Endothelial cell of umbilical vein (primary cell): ENCODE results near the gene RBM39. TPM values are rescaled to one million over a fixed set of nuclear protein-coding genes. Genes with fewer than 3 reads are reported as not detected.

ENCODE experiments used
- BruUV-seq: library from RNA; stranded (reverse); fragments of 400-500 nt; replicated peaks from 2 replicates; lab custom pipeline; 2021; lab: Mats Ljungman, UMichigan
- CTCF ChIA-PET: fragments of 300-600, 350-600 bp; sonication (Branson Sonifier 250); formaldehyde crosslinking; loops from one replicate; lab custom pipeline; 2021; ENCODE audit warnings: antibody characterized with exemption, inconsistent platforms; lab: Charles Lee
- POLR2A ChIA-PET: fragments of 300-600, 350-600 bp; sonication (Branson Sonifier 250); formaldehyde crosslinking; loops from one replicate; lab custom pipeline; 2021; ENCODE audit warnings: antibody characterized with exemption, inconsistent platforms; lab: Charles Lee
- DNase-seq: peaks from one replicate; pipeline ENCODE4 v3.0.0-alpha.2; 2011; ENCODE audit warnings: low read depth, low spot score
- FAIRE-seq: peaks from 2 replicates; lab custom pipeline; 2011; peaks lifted over from hg19 to GRCh38; lab: Jason Lieb, UNC
- H2AFZ ChIP-seq: 2 replicates; pipeline ENCODE4 v1.6.0; 2012; ENCODE audit warnings: low read depth, low read length, control low read depth, inconsistent platforms
- H3K27ac ChIP-seq: 2 replicates; pipeline ENCODE4 v1.5.1; 2011; ENCODE audit warnings: low read depth, mild to moderate bottlenecking, control low read depth, low read length, moderate library complexity; ENCODE audit not compliant: insufficient read depth
- H3K27me3 ChIP-seq, 2 experiments: 2 replicates each; pipeline versions ENCODE4 v1.6.0 to v1.6.1; 2011; ENCODE audit warnings: low read length in 2 of 2, mixed read lengths in 1 of 2; ENCODE audit not compliant: control insufficient read depth in 2 of 2, insufficient read depth in 2 of 2
- H3K36me3 ChIP-seq, 2 experiments: 2 replicates in 1 of 2; 3 replicates in 1 of 2; pipeline ENCODE4 v1.5.1; 2011; ENCODE audit warnings: low read length in 2 of 2, mild to moderate bottlenecking in 1 of 2, moderate library complexity in 1 of 2; ENCODE audit not compliant: control insufficient read depth in 2 of 2, insufficient read depth in 2 of 2; ENCODE audit errors: extremely low read depth in 1 of 2
- H3K4me1 ChIP-seq: 3 replicates; pipeline ENCODE4 v1.5.1; 2011; ENCODE audit warnings: mild to moderate bottlenecking, low read length; ENCODE audit not compliant: control insufficient read depth, insufficient read depth; ENCODE audit errors: extremely low read depth
- H3K4me2 ChIP-seq: 2 replicates; pipeline ENCODE4 v1.6.1; 2011; ENCODE audit warnings: low read length, control low read depth, mixed read lengths; ENCODE audit not compliant: insufficient read depth
- H3K4me3 ChIP-seq, 3 experiments: fragments of 200-600 bp in 1 of 3; sonication (generic), shearing (Covaris generic) in 1 of 3; replicated peaks in 1 of 3; 2 replicates each; pipeline ENCODE4 v1.5.1; 2011 to 2016; ENCODE audit warnings: control low read depth in 3 of 3, low read length in 3 of 3, mild to moderate bottlenecking in 2 of 3, inconsistent platforms in 1 of 3, low read depth in 1 of 3, moderate library complexity in 1 of 3; ENCODE audit not compliant: insufficient read depth in 1 of 3
- H3K79me2 ChIP-seq: 2 replicates; pipeline ENCODE4 v1.6.0; 2012; ENCODE audit warnings: low read length, inconsistent platforms; ENCODE audit not compliant: control insufficient read depth, insufficient read depth
- H3K9ac ChIP-seq: replicated peaks from 2 replicates; pipeline ENCODE3; 2011; ENCODE audit warnings: low read length, control low read depth; ENCODE audit not compliant: insufficient read depth; ENCODE audit errors: extremely low read depth
- H3K9me1 ChIP-seq: replicated peaks from 3 replicates; pipeline ENCODE4 v1.6.0; 2011; ENCODE audit warnings: mild to moderate bottlenecking, low read length; ENCODE audit not compliant: control insufficient read depth, insufficient read depth; ENCODE audit errors: extremely low read depth
- H3K9me3 ChIP-seq: replicated peaks from 2 replicates; pipeline ENCODE4 v1.5.1; 2012; ENCODE audit warnings: low read length, inconsistent platforms; ENCODE audit not compliant: control insufficient read depth, insufficient read depth
- H4K20me1 ChIP-seq: replicated peaks from 2 replicates; pipeline ENCODE3; 2011; ENCODE audit warnings: mild to moderate bottlenecking, low read length; ENCODE audit not compliant: control insufficient read depth, insufficient read depth; ENCODE audit errors: extremely low read depth
- CTCF ChIP-seq, 2 donors: IDR thresholded peaks; 1 replicate in 1 of 2; 2 replicates in 1 of 2; pipeline ENCODE4 v1.5.1; 2011; ENCODE audit warnings: low read length in 2 of 2, mild to moderate bottlenecking in 2 of 2, moderate library complexity in 2 of 2, control low read depth in 1 of 2, inconsistent platforms in 1 of 2, low read depth in 1 of 2; ENCODE audit not compliant: insufficient read depth in 1 of 2; ENCODE audit errors: extremely low read depth in 1 of 2
- EZH2 ChIP-seq: IDR thresholded peaks from 2 replicates; pipeline ENCODE4 v1.6.1; 2012; ENCODE audit warnings: borderline replicate concordance, low read depth, mild to moderate bottlenecking, moderate library complexity, low read length, inconsistent platforms; ENCODE audit not compliant: severe bottlenecking
- FOS ChIP-seq: IDR thresholded peaks from 2 replicates; pipeline ENCODE4 v1.6.1; 2011; ENCODE audit warnings: mild to moderate bottlenecking, low read length, moderate library complexity, borderline replicate concordance; ENCODE audit not compliant: insufficient read depth
- GATA2 ChIP-seq: IDR thresholded peaks from 2 replicates; pipeline ENCODE4 v1.7.0; 2011; ENCODE audit warnings: low read depth, mild to moderate bottlenecking, moderate library complexity, mixed read lengths, low read length; ENCODE audit not compliant: insufficient read length, insufficient read depth
- JUN ChIP-seq: IDR thresholded peaks from 2 replicates; pipeline ENCODE4 v1.6.1; 2011; ENCODE audit warnings: borderline replicate concordance, low read depth; ENCODE audit not compliant: insufficient read length, insufficient read depth
- MAX ChIP-seq: IDR thresholded peaks from 2 replicates; pipeline ENCODE4 v1.6.1; 2011; ENCODE audit not compliant: insufficient read depth, insufficient read length
- MYC ChIP-seq: IDR thresholded peaks from one replicate; pipeline ENCODE4 v1.6.1; 2011; ENCODE audit warnings: mild to moderate bottlenecking, low read depth, low read length
- POLR2A ChIP-seq: IDR thresholded peaks from 2 replicates; pipeline ENCODE4 v1.6.1; 2012; ENCODE audit warnings: low read depth, mild to moderate bottlenecking, control low read depth, low read length
- POLR2AphosphoS5 ChIP-seq: IDR thresholded peaks from 2 replicates; pipeline ENCODE4 v1.6.1; 2012; ENCODE audit warnings: low read depth, mild to moderate bottlenecking, control low read depth, low read length, moderate library complexity; ENCODE audit not compliant: insufficient read depth
- dilution Hi-C: fragments of 300-500 bp; cut with MboI; formaldehyde crosslinking; loops from one replicate; pipeline ENCODE4 v1.15.0; 2019; ENCODE audit warnings: low sequenced_read_pairs; ENCODE audit not compliant: extremely low pct_ligation_motif_present
- intact Hi-C: fragments of 100-400 bp; cut with micrococcal nuclease; formaldehyde crosslinking; loops from one replicate; pipeline ENCODE4 v1.10.0; 2022
- polyA plus RNA-seq, 4 experiments: library from polyadenylated mRNA; depleted of rRNA in 3 of 4; stranded (reverse) in 3 of 4; unstranded in 1 of 4; fragments of >200 nt; gene quantifications; 2 replicates each; pipeline versions ENCODE4 v1.2.1 to v1.2.3, GENCODE V29; 2011 to 2012; ENCODE audit warnings: missing spikeins in 1 of 4
- total RNA-seq: library from RNA; stranded (reverse); gene quantifications from 2 replicates; pipeline ENCODE4 v1.2.3, GENCODE V29; 2021

Gene RBM39
- total and polyA plus RNA-seq, 2 donors (not counting 3 experiments of a cell fraction or from before 2014, with no cell fraction given), result 106 to 309 TPM

GRCh38 chr20:35738410-35739179 lies 3.5 kb downstream of the RBM39 start:
- Histone ChIP-seq H3K4me3 (peak overlapping the region in 1 of 3 experiments; percentile 17), H2AFZ (no peak overlapping the region), H3K9ac (no peak overlapping the region), H3K36me3 (peaks cover 16 to 52% of the 10 kb centered on the region in 2 experiments), H3K9me3 (no peaks in the 10 kb centered on the region), H3K9me1 (no peaks in the 10 kb centered on the region), H3K4me2 (peak overlapping the region; percentile 99), H3K79me2 (peaks cover 84% of the 10 kb centered on the region), H4K20me1 (peaks cover 43% of the 10 kb centered on the region), H3K27me3 (no peaks in the 10 kb centered on the region), H3K27ac (no peak overlapping the region), H3K4me1 (peaks cover 42% of the 10 kb centered on the region)
- no peak for FAIRE-seq
- no TSS peak for BruUV-seq
- CTCF ChIA-PET, result interaction anchor here (1.4 to 3.3 kb wide), 2 partner anchors 8 to 146 kb away, joined by 5 to 11 read pairs; no protein-coding TSS in a partner anchor
- POLR2A ChIA-PET, result interaction anchor here (1.2 to 1.6 kb wide), 3 partner anchors 8 to 145 kb away, joined by 3 to 9 read pairs (median 7); no protein-coding TSS in a partner anchor
- TF ChIP-seq POLR2A (no peak), MAX (no peak), EZH2 (no peak), MYC (no peak), FOS (no peak), CTCF (IDR thresholded peaks at IDR 0.05; ENCODE audit: extremely low read depth in 1 of 2, insufficient read depth in 1 of 2, low read depth in 1 of 2, low read length in 2 of 2) (no peak), JUN (no peak), POLR2AphosphoS5 (no peak), GATA2 (no peak)
- dilution Hi-C loops, result no loop called here
- intact Hi-C loops, result no loop called here
- no peak for DNase-seq
